HEK293 (cell line): ENCODE results near the gene DGKB.

Experiments used
- CTCF ChIA-PET: fragments of 350-600 bp; formaldehyde crosslinking; extraction: SDS; loops from one replicate; lab custom pipeline; 2021; ENCODE audit warnings: antibody characterized with exemption; lab: Yijun Ruan, JAX
- POLR2A ChIA-PET: fragments of 300-600 bp; formaldehyde crosslinking; extraction: SDS; loops from one replicate; lab custom pipeline; 2020; ENCODE audit warnings: antibody characterized with exemption, inconsistent platforms; lab: Yijun Ruan, JAX
- H3K27ac ChIP-seq: fragments of 200-500 bp; sonication (Bioruptor generic); 2 replicates; pipeline ENCODE4 v1.5.1; 2014; ENCODE audit warnings: low read depth, low read length, control low read depth, inconsistent platforms; ENCODE audit errors: extremely low read depth
- H3K36me3 ChIP-seq, 2 experiments: fragments of 200-500 bp in 1 of 2; sonication (Bioruptor generic) in 1 of 2; 1 replicate in 1 of 2; 2 replicates in 1 of 2; pipeline ENCODE4 v1.5.1; 2014 to 2017; ENCODE audit warnings: inconsistent platforms in 2 of 2, low read length in 2 of 2; ENCODE audit not compliant: control insufficient read depth in 2 of 2, insufficient read depth in 1 of 2
- H3K4me1 ChIP-seq: fragments of 200-500 bp; sonication (Bioruptor generic); 2 replicates; pipeline ENCODE4 v1.5.1; 2014; ENCODE audit warnings: mild to moderate bottlenecking, low read length, inconsistent platforms; ENCODE audit not compliant: control insufficient read depth, insufficient read depth
- H3K4me3 ChIP-seq: 2 replicates; pipeline ENCODE4 v1.5.1; 2011; ENCODE audit warnings: low read depth, mild to moderate bottlenecking, control low read depth, low read length, moderate library complexity
- H3K9me3 ChIP-seq: fragments of 200-500 bp; sonication (Bioruptor generic); 2 replicates; pipeline ENCODE4 v1.5.1; 2014; ENCODE audit warnings: low read depth, low read length, inconsistent platforms; ENCODE audit not compliant: control insufficient read depth, insufficient read depth
- FEZF1 ChIP-seq: fragments of 450-650 bp; formaldehyde crosslinking; IDR thresholded peaks from 2 replicates; pipeline ENCODE4 v1.5.1; 2016; ENCODE audit warnings: missing biosample characterization, missing genetic modification characterization
- HOXD13 ChIP-seq: sonication (generic); formaldehyde crosslinking; IDR thresholded peaks from 2 replicates; pipeline ENCODE4 v1.8.0; 2022; ENCODE audit warnings: missing genetic modification reagents, borderline replicate concordance
- KLF16 ChIP-seq: fragments of 450-650 bp; formaldehyde crosslinking; IDR thresholded peaks from 2 replicates; pipeline ENCODE4 v1.5.1; 2017; ENCODE audit warnings: missing biosample characterization, missing genetic modification characterization
- ZBTB21 ChIP-seq: fragments of 450-650 bp; formaldehyde crosslinking; IDR thresholded peaks from 2 replicates; pipeline ENCODE4 v1.5.1; 2017; ENCODE audit warnings: missing biosample characterization, missing genetic modification characterization
- ZBTB49 ChIP-seq: fragments of 450-650 bp; formaldehyde crosslinking; IDR thresholded peaks from 2 replicates; pipeline ENCODE4 v1.5.1; 2016; ENCODE audit warnings: missing biosample characterization, missing genetic modification characterization, low read depth
- ZNF513 ChIP-seq: fragments of 450-650 bp; IDR thresholded peaks from 2 replicates; pipeline ENCODE4 v1.5.1; 2018; ENCODE audit warnings: missing biosample characterization, missing genetic modification characterization
- ZNF600 ChIP-seq: fragments of 450-650 bp; formaldehyde crosslinking; IDR thresholded peaks from 2 replicates; pipeline ENCODE4 v1.5.1; 2016; ENCODE audit warnings: missing biosample characterization, missing genetic modification characterization
- ZNF791 ChIP-seq: fragments of 450-650 bp; formaldehyde crosslinking; IDR thresholded peaks from 2 replicates; pipeline ENCODE4 v1.5.1; 2016; ENCODE audit warnings: missing biosample characterization, missing genetic modification characterization
- ZNF830 ChIP-seq: fragments of 450-650 bp; IDR thresholded peaks from 2 replicates; pipeline ENCODE4 v1.5.0; 2018; ENCODE audit warnings: missing biosample characterization, missing genetic modification characterization, low read depth, mild to moderate bottlenecking, moderate library complexity
- TF ChIP-seq, protein P1 (sequence below): fragments of 450-650 bp; formaldehyde crosslinking; IDR thresholded peaks from 2 replicates; pipeline ENCODE4 v1.5.1; 2016; ENCODE audit warnings: missing biosample characterization, missing genetic modification characterization
- TF ChIP-seq, protein P2 (sequence below): fragments of 450-650 bp; formaldehyde crosslinking; IDR thresholded peaks from 2 replicates; pipeline ENCODE4 v1.5.1; 2016; ENCODE audit warnings: missing biosample characterization, missing genetic modification characterization
- TF ChIP-seq, protein P3 (sequence below): IDR thresholded peaks from 2 replicates; pipeline ENCODE4 v1.6.1; 2011; ENCODE audit warnings: mild to moderate bottlenecking, low read depth, low read length, borderline replicate concordance
- TF ChIP-seq, protein P4 (sequence below): fragments of 450-650 bp; formaldehyde crosslinking; IDR thresholded peaks from 2 replicates; pipeline ENCODE4 v1.5.1; 2016; ENCODE audit warnings: missing biosample characterization, missing genetic modification characterization

DGKB gene

GRCh38 chr7:14414274-14414986 lies 488.1 kb downstream of the DGKB start (continued):
- TF ChIP-seq, protein P1, sequence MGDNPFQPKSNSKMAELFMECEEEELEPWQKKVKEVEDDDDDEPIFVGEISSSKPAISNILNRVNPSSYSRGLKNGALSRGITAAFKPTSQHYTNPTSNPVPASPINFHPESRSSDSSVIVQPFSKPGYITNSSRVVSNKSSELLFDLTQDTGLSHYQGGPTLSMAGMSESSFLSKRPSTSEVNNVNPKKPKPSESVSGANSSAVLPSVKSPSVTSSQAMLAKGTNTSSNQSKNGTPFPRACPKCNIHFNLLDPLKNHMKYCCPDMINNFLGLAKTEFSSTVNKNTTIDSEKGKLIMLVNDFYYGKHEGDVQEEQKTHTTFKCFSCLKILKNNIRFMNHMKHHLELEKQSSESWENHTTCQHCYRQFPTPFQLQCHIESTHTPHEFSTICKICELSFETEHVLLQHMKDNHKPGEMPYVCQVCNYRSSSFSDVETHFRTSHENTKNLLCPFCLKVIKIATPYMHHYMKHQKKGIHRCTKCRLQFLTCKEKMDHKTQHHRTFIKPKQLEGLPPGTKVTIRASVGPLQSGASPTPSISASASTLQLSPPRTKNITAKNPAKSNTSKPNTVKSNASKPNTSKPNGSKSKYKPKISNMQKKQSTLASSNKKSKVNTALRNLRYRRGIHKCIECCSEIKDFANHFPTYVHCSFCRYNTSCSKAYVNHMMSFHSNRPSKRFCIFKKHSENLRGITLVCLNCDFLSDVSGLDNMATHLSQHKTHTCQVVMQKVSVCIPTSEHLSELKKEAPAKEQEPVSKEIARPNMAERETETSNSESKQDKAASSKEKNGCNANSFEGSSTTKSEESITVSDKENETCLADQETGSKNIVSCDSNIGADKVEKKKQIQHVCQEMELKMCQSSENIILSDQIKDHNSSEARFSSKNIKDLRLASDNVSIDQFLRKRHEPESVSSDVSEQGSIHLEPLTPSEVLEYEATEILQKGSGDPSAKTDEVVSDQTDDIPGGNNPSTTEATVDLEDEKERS (tag by site-specific recombination): no peak
- no peak for TF ChIP-seq ZBTB49 (tag by site-specific recombination)
- no peak for TF ChIP-seq ZBTB21 (tag by site-specific recombination)

DNA sequence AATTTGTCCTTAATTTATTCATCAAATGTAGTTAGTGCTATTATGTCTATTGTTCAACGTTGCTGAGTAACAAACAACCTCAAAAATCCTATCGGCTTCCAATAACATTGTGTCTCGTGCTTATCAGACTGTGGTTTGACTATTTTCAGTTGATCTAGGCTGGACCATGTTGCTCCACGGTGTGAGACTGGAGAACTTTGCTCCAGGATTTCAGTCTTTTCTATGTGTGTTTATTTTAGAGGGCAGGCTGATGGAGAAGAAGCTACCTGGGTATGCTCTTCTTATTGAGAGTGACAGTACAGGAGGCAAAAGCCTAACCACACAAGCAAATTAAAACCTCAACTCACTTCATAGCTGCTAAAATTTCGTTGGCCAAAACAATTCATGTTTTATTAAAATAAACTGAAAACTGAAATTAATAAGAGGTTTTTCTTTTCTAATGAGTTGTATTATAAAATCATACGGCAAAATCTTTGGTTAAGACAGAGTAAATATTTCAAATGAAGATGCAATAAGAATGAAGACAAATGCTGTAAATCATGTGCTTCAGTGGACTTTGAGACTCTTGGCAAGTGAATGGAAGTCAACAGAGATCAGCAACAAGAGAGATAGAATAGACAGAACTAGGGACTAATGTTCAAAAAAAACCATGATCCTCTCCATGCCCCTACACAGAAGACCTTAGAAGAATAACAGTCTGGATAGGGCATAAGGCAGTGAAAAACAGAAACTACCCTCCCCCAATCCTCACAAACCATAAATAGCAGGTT lies 495.1 kb downstream of the DGKB start:
- CTCF ChIA-PET: no interaction called here
- no peaks in the 10 kb centered on the region for H3K9me3 ChIP-seq
- H3K4me3 ChIP-seq: no peak overlapping the region
- H3K36me3 ChIP-seq: no peaks in the 10 kb centered on the region
- TF ChIP-seq ZNF791 (tag by site-specific recombination) (no peak), ZNF513 (tag by site-specific recombination) (no peak), KLF16 (tag by site-specific recombination) (no peak)
- TF ChIP-seq, protein P2, sequence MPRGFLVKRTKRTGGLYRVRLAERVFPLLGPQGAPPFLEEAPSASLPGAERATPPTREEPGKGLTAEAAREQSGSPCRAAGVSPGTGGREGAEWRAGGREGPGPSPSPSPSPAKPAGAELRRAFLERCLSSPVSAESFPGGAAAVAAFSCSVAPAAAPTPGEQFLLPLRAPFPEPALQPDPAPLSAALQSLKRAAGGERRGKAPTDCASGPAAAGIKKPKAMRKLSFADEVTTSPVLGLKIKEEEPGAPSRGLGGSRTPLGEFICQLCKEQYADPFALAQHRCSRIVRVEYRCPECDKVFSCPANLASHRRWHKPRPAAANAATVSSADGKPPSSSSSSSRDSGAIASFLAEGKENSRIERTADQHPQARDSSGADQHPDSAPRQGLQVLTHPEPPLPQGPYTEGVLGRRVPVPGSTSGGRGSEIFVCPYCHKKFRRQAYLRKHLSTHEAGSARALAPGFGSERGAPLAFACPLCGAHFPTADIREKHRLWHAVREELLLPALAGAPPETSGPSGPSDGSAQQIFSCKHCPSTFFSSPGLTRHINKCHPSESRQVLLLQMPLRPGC (tag by site-specific recombination): no peak
- TF ChIP-seq, protein P3, sequence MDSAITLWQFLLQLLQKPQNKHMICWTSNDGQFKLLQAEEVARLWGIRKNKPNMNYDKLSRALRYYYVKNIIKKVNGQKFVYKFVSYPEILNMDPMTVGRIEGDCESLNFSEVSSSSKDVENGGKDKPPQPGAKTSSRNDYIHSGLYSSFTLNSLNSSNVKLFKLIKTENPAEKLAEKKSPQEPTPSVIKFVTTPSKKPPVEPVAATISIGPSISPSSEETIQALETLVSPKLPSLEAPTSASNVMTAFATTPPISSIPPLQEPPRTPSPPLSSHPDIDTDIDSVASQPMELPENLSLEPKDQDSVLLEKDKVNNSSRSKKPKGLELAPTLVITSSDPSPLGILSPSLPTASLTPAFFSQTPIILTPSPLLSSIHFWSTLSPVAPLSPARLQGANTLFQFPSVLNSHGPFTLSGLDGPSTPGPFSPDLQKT: no peak
- POLR2A ChIA-PET: no interaction called here
- H3K27ac ChIP-seq: no peak overlapping the region
- H3K4me1 ChIP-seq: no peaks in the 10 kb centered on the region

DNA sequence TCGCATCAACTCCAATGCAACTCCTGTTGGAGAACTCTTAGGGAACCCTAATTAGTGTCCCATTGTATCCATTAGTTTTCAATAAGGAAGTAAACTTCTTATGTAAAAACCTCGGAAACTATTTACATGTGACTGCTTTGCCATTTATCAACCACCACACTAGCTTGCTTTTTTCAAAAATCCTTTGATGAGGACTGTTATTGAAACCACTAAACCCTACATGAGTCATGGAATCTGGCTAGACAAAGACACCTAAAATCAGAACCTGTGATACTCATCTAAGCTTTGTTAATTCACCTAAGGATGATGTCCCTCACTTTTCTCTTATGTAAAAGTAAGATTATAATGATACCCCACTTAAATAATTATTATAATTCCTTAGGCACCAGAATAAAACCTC lies 499.0 kb downstream of the DGKB start:
- no peak overlapping the region for H3K27ac ChIP-seq
- no peak overlapping the region for H3K4me3 ChIP-seq
- H3K36me3 ChIP-seq: no peaks in the 10 kb centered on the region
- H3K9me3 ChIP-seq: no peaks in the 10 kb centered on the region
- TF ChIP-seq, protein P4, sequence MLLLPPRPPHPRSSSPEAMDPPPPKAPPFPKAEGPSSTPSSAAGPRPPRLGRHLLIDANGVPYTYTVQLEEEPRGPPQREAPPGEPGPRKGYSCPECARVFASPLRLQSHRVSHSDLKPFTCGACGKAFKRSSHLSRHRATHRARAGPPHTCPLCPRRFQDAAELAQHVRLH: no peak
- no peak for TF ChIP-seq HOXD13 (CRISPR knock-in tag)
- no peak for TF ChIP-seq FEZF1 (tag by site-specific recombination)
- TF ChIP-seq ZNF830 (tag by site-specific recombination): no peak
- TF ChIP-seq ZNF600: no peak
- POLR2A ChIA-PET: no interaction called here
- H3K4me1 ChIP-seq: no peaks in the 10 kb centered on the region
- CTCF ChIA-PET: interaction anchor here (0.7 kb wide), 1 partner anchor 34 kb away, joined by 4 read pairs; no protein-coding TSS in a partner anchor
